GM19043 (cell line): ENCODE results near the gene TOP2B.

Source experiments
- ATAC-seq: cut with Tn5 transposase; IDR thresholded peaks from one replicate; pipeline ENCODE4 v1.9.1; 2021; ENCODE audit warnings: low read depth; ENCODE audit not compliant: unreplicated experiment

Gene TOP2B

GRCh38 chr3:25633919-25634318 is 30.8 kb downstream of the TOP2B start:
- no peak for ATAC-seq

GRCh38 chr3:25631989-25632388 is 32.7 kb downstream of the TOP2B start:
- no peak for ATAC-seq

DNA sequence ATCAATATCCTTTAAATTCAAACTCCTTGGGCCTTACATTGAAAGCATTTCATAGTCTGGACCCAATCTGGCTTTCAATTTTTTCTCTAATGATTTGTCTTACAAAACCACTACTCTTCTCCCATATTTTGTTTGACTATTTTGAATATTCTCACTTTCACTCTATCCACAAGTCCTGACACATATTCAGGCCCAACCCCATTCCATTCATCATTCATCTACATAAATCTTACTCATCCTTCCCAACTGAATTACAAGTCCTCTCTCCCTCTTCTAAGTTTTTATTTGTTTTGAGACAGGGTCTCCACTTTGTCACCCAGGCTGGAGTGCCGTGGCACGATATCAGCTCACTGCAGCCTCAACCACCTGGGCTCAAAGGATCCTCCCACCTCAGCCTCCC is 43.6 kb downstream of the TOP2B start:
- ATAC-seq = no peak

- no peak for ATAC-seq
Measured at GRCh38 chr3:25620493-25620892, 44.2 kb downstream of the TOP2B start.

DNA sequence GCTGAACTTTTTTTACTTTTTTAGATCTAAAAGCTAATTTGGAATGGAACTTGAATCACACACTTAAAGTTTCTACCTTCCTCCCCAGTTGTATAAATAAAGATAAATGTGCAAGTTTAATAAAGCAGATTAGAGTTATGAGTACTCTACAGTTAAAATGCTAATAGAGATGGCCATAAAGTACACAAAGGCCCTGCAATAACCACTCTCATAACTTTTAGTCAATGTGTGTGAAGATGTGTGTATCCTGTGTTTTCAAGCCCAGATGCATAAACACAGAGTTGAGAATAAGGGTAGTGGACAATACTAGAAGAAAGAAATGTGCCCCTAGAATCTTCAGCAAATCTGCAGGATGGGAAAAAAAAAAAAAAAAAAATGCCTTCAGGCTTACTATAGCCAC is 45.3 kb downstream of the TOP2B start:
- ATAC-seq = no peak

DNA sequence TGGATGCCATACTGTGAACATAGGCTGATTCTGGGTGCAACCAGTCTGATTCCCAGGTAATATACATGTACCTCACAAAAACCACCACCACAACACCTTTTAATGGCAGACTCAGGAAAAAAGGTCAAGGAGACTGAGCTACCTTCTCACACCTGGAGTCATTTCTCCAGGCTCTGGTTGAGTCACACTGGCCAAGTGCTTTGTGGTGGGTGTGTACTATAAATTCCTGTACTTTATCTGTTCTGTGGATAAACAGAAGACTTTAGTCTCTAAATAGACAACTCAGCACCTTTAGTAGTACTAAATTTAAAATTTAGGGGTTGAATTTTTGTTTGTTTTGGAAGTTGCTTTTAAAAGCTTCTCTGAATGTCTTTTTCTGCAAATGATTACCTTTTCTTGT is 46.7 kb downstream of the TOP2B start:
- ATAC-seq = no peak

DNA sequence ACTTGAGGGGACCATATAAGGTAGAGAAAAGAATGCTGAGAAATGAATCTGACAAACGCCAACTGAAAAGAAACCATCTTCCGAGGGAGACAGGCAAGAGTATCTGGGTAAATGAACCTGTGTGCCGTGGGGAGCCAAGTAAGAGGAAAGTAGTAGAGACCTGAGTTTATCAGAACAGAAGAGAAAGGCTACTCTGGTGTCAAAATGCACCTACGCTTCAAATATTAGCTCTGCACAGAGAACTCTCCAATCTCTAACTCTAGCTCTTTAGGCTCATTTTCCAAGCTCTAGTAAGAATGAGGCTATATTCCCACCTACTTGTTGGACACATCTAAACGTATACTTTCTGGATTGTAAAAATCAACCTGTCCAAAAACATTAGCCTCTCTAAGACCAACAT is 53.5 kb downstream of the TOP2B start:
- no peak for ATAC-seq

DNA sequence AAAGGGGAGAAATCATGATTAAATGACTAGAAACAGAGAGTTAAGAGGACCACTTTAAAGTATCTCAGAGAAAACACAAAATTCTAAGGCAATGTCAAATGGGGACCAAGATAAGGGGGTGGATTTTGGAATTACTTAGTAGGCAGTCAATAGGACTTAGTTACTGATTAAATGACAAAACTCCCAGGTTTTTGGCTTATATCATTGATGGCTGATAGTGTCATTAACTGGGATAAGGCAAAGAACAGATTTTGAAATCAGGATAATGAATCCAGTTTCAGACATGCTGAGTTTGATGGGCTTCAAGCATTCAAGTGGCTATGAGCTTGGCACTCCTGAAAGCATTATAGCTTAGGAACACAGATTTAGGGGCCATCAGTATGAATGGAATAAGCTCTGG is 53.9 kb downstream of the TOP2B start:
- no peak for ATAC-seq

GRCh38 chr3:25610167-25610566 is 54.5 kb downstream of the TOP2B start:
- ATAC-seq = no peak

GRCh38 chr3:25604107-25604805 is 60.5 kb downstream of the TOP2B start:
- ATAC-seq = no peak

DNA sequence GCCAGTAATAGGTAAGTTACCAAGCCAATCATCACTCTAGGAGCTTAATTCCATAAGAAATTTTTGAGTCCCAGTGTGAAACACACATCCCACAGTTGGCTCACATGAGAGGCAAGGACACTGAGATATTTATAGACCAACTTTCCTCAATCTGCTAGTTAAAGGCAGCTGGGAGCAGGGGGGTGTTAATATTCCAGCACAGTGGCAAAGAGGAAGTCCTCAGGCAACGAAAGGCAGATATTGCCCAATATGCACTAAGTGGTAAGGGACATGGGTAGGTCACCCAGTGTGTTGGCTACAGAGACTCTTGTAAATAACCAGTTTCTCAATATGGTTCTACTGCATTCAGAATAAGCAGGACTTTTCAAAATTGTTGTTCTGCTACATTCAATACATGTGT is 61.0 kb downstream of the TOP2B start:
- ATAC-seq = no peak

DNA sequence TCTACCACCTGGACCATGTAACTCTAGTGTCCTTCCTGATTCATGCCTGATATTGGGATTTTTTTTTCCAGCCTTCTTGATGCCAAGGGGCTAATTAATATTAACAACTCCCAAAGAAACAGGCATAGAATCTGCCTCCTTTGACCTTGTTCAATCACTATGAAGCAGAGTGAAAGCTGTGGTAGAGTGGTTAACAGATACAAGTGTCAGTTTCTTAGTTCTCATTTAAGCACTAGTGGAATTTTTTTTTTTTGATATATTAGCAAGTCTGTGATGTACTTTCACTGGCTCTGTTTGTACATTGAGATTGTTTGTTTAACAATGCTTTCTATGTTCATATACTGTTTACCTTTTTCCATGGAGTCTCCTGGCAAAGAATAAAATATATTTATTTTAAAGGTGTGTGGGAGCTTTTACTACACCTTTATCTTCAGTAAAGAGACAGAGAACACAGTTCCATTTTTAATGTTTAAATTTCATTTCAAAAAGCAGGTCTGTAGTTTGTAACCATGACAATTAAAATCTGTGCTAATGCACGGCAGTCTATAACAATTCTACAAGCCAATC is 67.1 kb downstream of the TOP2B start:
- ATAC-seq = no peak

- peak; percentile 42 for ATAC-seq
Measured at GRCh38 chr3:25594007-25594502, 70.7 kb downstream of the TOP2B start.

- no peak for ATAC-seq
Measured at GRCh38 chr3:25593001-25593400, 71.7 kb downstream of the TOP2B start.

GRCh38 chr3:25592510-25592968 is 72.2 kb downstream of the TOP2B start:
- ATAC-seq = no peak

DNA sequence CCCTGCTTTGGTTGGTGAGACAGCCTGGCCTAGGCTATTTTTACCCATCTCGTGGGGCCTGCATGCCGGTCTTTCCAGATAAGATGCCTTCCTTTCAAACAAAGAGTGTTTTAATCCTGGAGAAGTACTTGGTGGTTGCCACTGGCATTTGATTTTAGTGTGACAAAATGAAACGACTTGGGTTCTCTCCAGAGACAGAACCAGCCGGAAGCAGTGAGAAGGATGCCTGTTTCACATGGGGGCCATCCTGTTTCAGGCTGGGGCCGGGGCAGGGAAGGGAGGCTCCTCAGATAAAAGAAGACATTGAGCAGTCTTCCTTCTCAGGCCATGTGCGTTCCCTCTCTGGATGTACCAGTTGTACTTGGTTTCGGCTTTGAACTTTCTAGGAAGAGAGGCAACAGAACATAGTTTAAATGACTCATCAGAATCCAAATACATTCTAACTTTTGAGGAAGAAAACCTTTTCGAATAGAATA is 74.9 kb downstream of the TOP2B start:
- ATAC-seq = no peak

DNA sequence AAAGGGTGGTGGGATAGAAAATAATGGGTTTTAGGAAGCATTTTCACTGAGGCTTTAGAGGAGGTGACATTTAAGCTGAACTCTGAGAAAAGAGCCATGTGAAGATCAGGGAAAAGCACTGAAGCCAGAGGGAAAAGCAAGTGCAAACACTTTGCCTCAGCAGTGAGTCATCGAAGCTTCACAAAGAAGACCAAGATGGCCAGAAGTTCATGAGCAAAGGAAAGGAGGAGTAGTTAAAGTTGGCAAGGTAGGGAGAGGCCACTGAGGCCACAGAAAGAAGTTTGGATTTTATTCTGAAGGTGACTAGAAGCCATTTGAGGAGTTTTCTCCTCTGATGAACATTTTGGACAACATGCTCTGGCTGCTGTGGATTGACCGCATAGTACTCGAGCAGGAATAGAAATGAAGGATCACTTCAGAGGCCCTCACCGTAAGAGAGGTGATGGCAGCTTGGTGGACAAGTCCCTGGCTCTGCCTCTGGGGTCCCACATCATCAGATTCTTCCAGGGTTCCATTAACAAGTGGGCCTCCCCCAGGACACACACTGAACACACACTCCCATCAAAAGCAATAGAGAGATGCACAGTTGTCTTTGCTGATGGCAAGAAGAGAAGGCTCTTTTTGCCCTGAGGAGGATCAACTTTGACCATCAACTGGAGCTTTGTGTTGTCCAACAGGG is 75.5 kb downstream of the TOP2B start:
- ATAC-seq = no peak

- no peak for ATAC-seq
Measured at GRCh38 chr3:25588441-25589103, 76.1 kb downstream of the TOP2B start.

DNA sequence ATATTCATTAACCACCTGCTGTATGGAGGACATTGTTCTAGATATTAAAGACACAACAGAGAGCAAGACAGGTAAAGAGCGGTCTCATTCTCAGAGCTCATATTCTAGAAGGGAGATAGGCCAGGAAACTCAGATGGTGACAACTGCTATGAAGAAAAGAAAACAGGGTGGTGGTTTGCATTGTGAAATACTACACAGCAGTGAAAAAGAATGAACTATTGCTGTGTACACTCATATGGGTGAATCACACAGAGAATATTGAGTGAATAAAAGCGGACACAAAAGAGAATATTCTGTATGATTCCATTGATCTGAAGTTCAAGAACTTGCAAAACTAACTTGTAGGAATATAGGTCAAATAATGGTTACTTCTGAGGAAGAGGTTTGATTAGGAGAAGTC is 76.7 kb downstream of the TOP2B start:
- ATAC-seq = no peak

GRCh38 chr3:25587526-25587925 is 77.2 kb downstream of the TOP2B start:
- no peak for ATAC-seq

DNA sequence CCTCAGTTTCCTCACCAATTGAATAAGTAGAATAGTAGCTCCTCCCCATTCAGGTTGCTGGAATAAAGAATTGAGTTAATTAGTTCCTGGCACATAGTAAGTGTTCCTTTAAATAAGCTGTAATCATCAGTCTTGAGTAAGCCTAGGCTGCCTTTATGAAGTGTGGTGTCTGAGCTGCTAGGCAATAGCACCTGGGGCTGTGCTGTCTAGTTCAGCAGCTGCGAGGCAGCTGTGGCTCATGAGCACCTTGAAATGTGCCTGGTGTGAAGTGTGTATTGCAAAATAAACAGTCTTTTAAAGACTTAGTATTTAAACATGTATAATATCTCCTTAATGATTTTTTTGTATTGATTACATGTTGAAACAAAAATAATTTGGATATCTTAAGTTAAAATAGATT is 77.6 kb downstream of the TOP2B start:
- no peak for ATAC-seq
